Large intestine (tissue), 3 donors: ENCODE results near the gene MOXD1. TPM values are rescaled to one million over a fixed set of nuclear protein-coding genes. Genes with fewer than 3 reads are reported as not detected.

Experiments used
- DNase-seq, 2 donors: peaks; one replicate each; pipeline versions ENCODE4 v3.0.0 to v3.0.0-alpha.2; 2013
- H3K27ac ChIP-seq: one replicate; pipeline ENCODE4 v1.5.1; 2013; ENCODE audit warnings: low read length
- H3K27me3 ChIP-seq: 2 replicates; pipeline ENCODE4 v1.6.1; 2013; ENCODE audit warnings: low read length; ENCODE audit not compliant: control insufficient read depth, insufficient read depth
- H3K36me3 ChIP-seq: 2 replicates; pipeline ENCODE4 v1.6.1; 2013; ENCODE audit warnings: low read length; ENCODE audit not compliant: control insufficient read depth, insufficient read depth
- H3K4me1 ChIP-seq: one replicate; pipeline ENCODE4 v1.6.1; 2013; ENCODE audit warnings: low read length; ENCODE audit not compliant: control insufficient read depth, insufficient read depth
- H3K4me3 ChIP-seq: one replicate; pipeline ENCODE4 v1.5.1; 2013; ENCODE audit warnings: low read length
- H3K9me3 ChIP-seq: one replicate; pipeline ENCODE4 v1.6.1; 2013; ENCODE audit warnings: mild to moderate bottlenecking, low read depth, low read length, moderate library complexity; ENCODE audit not compliant: control insufficient read depth
- WGBS: methylation state at CpG from one replicate; pipeline ENCODE4 v1.1.5; 2013; ENCODE audit warnings: low lambda C conversion rate; ENCODE audit not compliant: insufficient coverage; 5-methylcytosine and 5-hydroxymethylcytosine counted together
- polyA plus RNA-seq: library from polyadenylated mRNA; unstranded; fragments of 120-200 nt; gene quantifications from one replicate; pipeline ENCODE4 v1.2.1, GENCODE V29; 2013

MOXD1 gene
- polyA plus RNA-seq, 1 donor: 13.6 TPM

- Histone ChIP-seq H3K27ac (no peak overlapping the region), H3K4me1 (no peaks in the 10 kb centered on the region), H3K4me3 (peak overlapping the region; percentile 57), H3K27me3 (peaks cover 54% of the 10 kb centered on the region), H3K36me3 (no peaks in the 10 kb centered on the region), H3K9me3 (peaks cover 3% of the 10 kb centered on the region)
- no CpG with 5 or more reads among the region's 11 CpGs for WGBS
- DNase-seq: peak in 1 of 2 donors; percentile 20
Measured at GRCh38 chr6:132400555-132400882, 756 bp downstream of the MOXD1 start.

DNA sequence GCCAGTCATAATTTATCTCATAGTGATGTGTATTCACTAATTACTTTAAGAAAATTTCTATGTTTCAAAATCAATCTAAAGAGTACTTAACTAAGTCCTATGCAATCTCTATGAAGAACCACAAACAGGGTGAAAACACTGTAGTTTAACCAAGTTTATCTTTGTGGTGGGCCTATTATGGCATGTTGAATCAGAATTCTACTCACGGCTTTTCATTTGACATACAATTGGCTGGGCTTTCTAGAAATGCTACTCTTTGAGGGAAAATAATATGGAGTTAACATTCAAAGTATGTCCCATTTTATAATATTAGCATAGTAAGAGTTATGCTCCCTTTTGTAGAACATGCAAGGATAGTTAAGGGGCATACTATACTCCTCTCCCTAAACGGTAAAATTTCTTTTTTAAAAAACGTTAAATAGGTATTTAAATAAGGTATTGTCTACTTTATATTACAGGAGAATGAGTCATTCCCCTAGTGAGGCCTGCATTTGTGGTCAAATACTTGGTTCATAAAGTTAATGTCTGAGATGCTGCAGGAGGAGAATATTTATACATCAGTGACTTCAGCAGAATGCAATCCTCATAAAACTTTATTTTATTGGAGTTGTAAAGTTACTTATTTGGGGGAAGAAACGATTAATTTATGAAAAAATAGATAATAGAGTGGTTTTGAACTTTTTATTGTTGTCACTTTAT, 1.8 kb downstream of the MOXD1 start:
- 33% methylated on average over 2 of the region's 4 CpGs for WGBS
- no peaks in the 10 kb centered on the region for H3K36me3 ChIP-seq
- no peak overlapping the region for H3K4me3 ChIP-seq
- H3K27ac ChIP-seq: no peak overlapping the region
- peaks cover 6% of the 10 kb centered on the region for H3K9me3 ChIP-seq
- peaks cover 49% of the 10 kb centered on the region for H3K27me3 ChIP-seq
- no peak for DNase-seq
- H3K4me1 ChIP-seq: no peaks in the 10 kb centered on the region

DNA sequence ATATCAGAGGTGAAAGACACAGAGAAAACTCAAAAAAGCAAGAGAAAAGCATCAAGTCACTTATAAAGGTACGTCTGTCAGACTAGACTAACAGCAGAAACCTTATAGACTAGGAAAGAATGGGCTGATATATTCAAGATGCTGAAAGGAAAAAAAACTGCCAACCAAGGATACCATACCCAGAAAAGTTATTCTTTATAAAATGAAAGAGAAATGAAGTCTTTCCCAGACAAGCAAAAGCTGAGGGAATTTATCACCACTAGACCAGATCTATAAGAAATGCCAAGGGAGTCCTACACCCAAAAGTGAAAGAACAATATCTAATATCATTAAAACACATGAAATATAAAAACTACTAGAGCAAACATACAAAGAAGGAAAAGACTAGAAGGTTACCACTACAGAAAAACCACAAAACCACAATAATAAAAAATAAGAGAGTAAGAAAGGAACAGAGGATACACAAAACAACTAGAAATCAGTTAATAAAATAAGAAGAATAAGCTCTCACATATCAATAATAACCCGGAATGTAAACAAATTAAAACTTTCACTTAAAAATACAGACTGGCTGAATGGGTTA, 6.2 kb downstream of the MOXD1 start:
- Histone ChIP-seq H3K9me3 (peaks cover 7% of the 10 kb centered on the region), H3K36me3 (no peaks in the 10 kb centered on the region), H3K4me3 (no peak overlapping the region), H3K27ac (no peak overlapping the region), H3K27me3 (peaks cover 15% of the 10 kb centered on the region), H3K4me1 (no peaks in the 10 kb centered on the region)
- no peak for DNase-seq
- 90% methylated on average over 2 of the region's 2 CpGs for WGBS

- WGBS: no CpG with 5 or more reads among the region's 2 CpGs
- no peak for DNase-seq
Measured at GRCh38 chr6:132392792-132393191, 8.5 kb downstream of the MOXD1 start.

DNA sequence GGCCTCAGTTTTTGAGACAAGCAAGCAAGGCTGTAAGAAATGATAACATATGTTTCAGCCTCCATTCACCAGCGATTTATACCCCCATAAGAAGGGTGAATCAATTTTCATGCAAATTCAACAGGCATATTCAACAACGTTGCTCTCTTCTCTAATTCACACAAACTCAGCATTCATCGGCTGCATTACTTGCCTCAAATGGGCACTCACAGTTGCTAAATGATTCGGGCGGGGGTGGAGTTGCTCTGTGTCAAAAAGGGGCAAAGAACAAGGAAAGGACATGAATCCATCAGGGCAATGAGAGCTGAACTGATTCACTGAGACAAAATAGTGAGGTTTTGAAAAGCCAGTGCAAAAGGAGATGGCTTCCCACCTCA, 9.0 kb downstream of the MOXD1 start:
- DNase-seq: no peak
- Histone ChIP-seq H3K4me3 (no peak overlapping the region), H3K27ac (no peak overlapping the region), H3K36me3 (no peaks in the 10 kb centered on the region), H3K9me3 (peaks cover 7% of the 10 kb centered on the region), H3K27me3 (peaks cover 9% of the 10 kb centered on the region), H3K4me1 (no peaks in the 10 kb centered on the region)
- 33% methylated on average over 1 of the region's 5 CpGs for WGBS

More at GRCh38 chr6:132392792-132393191, 8.5 kb downstream of the MOXD1 start:
- no peaks in the 10 kb centered on the region for H3K4me1 ChIP-seq
- no peak overlapping the region for H3K27ac ChIP-seq
- H3K9me3 ChIP-seq: peaks cover 7% of the 10 kb centered on the region
- peaks cover 9% of the 10 kb centered on the region for H3K27me3 ChIP-seq
- H3K36me3 ChIP-seq: no peaks in the 10 kb centered on the region
- H3K4me3 ChIP-seq: no peak overlapping the region

DNA sequence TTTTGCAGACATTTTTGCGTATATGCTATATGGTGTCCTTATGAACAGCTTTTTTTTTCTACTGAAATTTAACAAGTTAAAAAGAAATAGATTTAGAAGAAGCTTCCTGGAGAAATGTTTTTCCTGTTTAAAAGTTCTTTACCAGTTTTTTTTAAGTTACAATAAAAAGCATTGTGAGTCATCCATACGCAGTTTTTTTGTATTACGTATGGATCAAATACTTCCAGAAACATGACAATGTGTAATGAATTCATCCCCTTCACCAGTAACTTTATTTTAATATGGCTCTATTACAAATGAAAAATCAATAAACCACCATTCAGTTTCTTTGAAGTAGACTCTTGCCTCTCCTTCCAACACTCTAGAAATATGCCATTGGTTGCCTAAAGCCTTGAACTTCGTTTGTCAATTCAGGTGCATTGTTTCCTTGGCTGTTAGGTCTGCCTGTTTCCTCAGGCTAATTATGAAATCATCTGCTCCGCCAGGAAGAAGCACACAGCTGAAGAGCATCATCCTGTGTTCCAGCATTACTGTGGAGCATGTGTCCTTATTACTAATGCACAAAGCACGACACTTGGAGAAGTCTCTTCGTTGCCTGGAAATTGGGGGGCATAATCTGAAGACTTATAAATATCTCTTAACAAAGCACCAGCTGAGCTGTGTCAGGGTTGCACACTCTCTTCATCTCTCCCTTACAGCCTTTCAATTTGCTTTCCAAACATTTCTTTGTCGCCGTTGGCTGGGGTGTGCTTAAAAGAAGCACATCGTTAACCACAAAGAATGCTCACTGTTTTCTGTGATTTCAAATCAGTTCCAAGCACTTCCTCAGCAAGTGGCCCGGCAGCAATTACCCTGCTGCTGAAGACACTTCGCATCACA, 9.6 kb downstream of the MOXD1 start:
- Histone ChIP-seq H3K27ac (no peak overlapping the region), H3K4me1 (no peaks in the 10 kb centered on the region)
- 60% methylated on average over 4 of the region's 12 CpGs for WGBS

DNA sequence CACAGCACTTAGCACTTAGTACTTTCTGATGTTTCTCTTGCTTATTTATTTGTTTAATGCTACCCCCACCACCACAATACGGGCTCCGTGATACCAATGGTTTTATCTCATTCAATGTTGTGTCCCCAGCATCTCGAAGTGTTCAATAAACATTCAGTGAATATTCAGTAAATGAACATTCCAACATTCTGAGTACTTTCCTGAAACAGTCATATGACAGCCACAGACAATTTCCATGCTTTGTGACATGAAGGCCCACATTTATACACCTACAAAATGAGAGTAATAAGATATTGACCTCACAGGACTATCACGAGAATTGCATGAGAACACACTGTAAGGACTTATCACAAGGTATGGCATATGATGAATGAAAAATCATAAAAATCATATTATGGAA, 10.8 kb downstream of the MOXD1 start:
- H3K27ac ChIP-seq: no peak overlapping the region
- H3K9me3 ChIP-seq: peaks cover 6% of the 10 kb centered on the region
- WGBS: 100% methylated on average over 1 of the region's 4 CpGs
- DNase-seq: no peak
- H3K27me3 ChIP-seq: peaks cover 3% of the 10 kb centered on the region
- H3K36me3 ChIP-seq: no peaks in the 10 kb centered on the region
- no peaks in the 10 kb centered on the region for H3K4me1 ChIP-seq
- H3K4me3 ChIP-seq: no peak overlapping the region

More for the DNA sequence above, 9.6 kb downstream of the MOXD1 start:
- H3K27me3 ChIP-seq: peaks cover 3% of the 10 kb centered on the region
- H3K9me3 ChIP-seq: peaks cover 7% of the 10 kb centered on the region
- H3K36me3 ChIP-seq: no peaks in the 10 kb centered on the region
- no peak overlapping the region for H3K4me3 ChIP-seq
- peak; percentile 20 to 30 for DNase-seq

DNA sequence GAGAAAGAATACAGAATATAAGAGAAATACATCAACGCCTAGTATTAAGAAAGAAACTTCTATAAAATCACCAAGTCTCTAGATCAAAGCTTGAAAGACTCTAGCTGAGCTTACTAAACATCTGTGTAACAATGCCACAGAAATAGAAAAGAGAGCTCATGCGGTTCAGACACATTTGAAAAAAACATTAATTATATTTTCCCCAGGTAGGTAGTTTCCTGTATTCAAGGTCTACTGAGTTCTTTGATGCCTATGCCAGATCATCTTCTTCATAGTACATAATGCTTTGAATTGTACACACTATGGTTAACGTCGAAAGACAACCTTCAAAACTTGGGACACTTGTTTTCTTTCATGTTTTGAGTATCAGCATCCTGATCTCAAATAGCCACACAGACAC, 11.3 kb downstream of the MOXD1 start:
- no peak overlapping the region for H3K27ac ChIP-seq
- H3K4me3 ChIP-seq: no peak overlapping the region
- DNase-seq: no peak
- H3K9me3 ChIP-seq: peaks cover 3% of the 10 kb centered on the region
- H3K4me1 ChIP-seq: no peaks in the 10 kb centered on the region
- peaks cover 3% of the 10 kb centered on the region for H3K27me3 ChIP-seq
- no peaks in the 10 kb centered on the region for H3K36me3 ChIP-seq
- WGBS: 93% methylated on average over 3 of the region's 4 CpGs

GRCh38 chr6:132388291-132388690, 13.0 kb downstream of the MOXD1 start:
- Histone ChIP-seq H3K9me3 (no peaks in the 10 kb centered on the region), H3K27ac (no peak overlapping the region), H3K4me3 (no peak overlapping the region), H3K36me3 (no peaks in the 10 kb centered on the region), H3K27me3 (peaks cover 3% of the 10 kb centered on the region), H3K4me1 (no peaks in the 10 kb centered on the region)
- 83% methylated on average over 1 of the region's 3 CpGs for WGBS
- no peak for DNase-seq

GRCh38 chr6:132382630-132383175, 18.6 kb downstream of the MOXD1 start:
- no peaks in the 10 kb centered on the region for H3K4me1 ChIP-seq
- H3K4me3 ChIP-seq: no peak overlapping the region
- no peaks in the 10 kb centered on the region for H3K27me3 ChIP-seq
- no peak overlapping the region for H3K27ac ChIP-seq
- WGBS: 64% methylated on average over 3 of the region's 3 CpGs
- no peak for DNase-seq
- H3K36me3 ChIP-seq: no peaks in the 10 kb centered on the region
- no peaks in the 10 kb centered on the region for H3K9me3 ChIP-seq
